ENCODE results near the gene IMMP2L.

The IMMP2L gene

GRCh38 chr7:111357691-111358090 is 204.6 kb downstream of the IMMP2L start:
- TF ChIP-seq EZH2 (IDR thresholded peaks at IDR 0.05; ENCODE audit: borderline replicate concordance, low read depth, low read length, severe bottlenecking) (no peak), CTCF (IDR thresholded peaks at IDR 0.05; ENCODE audit: borderline replicate concordance, extremely low read depth, low read length, poor library complexity, severe bottlenecking) (no peak)
- Histone ChIP-seq H3K27ac (ENCODE audit: low read length) (no peak overlapping the region), H3K79me2 (ENCODE audit: insufficient read depth, low read length) (no peaks in the 10 kb centered on the region), H3K4me2 (ENCODE audit: insufficient read depth, low read length) (no peak overlapping the region), H3K9me3 (ENCODE audit: insufficient read depth, low read length, severe bottlenecking) (no peaks in the 10 kb centered on the region), H3K9ac (ENCODE audit: low read depth, low read length) (no peak overlapping the region), H2AFZ (ENCODE audit: low read depth, low read length) (no peak overlapping the region), H3K27me3 (ENCODE audit: insufficient read depth, low read length, poor library complexity) (no peaks in the 10 kb centered on the region), H3K36me3 (ENCODE audit: insufficient read depth, low read length) (no peaks in the 10 kb centered on the region), H3K4me3 (ENCODE audit: low read depth in 1 of 2, low read length in 2 of 2) (no peak overlapping the region), H3K4me1 (ENCODE audit: insufficient read depth, low read length) (no peaks in the 10 kb centered on the region), H4K20me1 (ENCODE audit: insufficient read depth, low read length) (no peaks in the 10 kb centered on the region)
- DNase-seq (no peak), ATAC-seq (ENCODE audit: insufficient read depth, low read depth) (peak; percentile 48; the same call in 2 of the 3 replicates)

- no peak overlapping the region for H3K9ac ChIP-seq (ENCODE audit: low read depth, low read length)
- no peaks in the 10 kb centered on the region for H3K9me3 ChIP-seq (ENCODE audit: insufficient read depth, low read length, severe bottlenecking)
- H3K4me2 ChIP-seq (ENCODE audit: insufficient read depth, low read length) = no peak overlapping the region
- no peak for TF ChIP-seq CTCF (IDR thresholded peaks at IDR 0.05; ENCODE audit: borderline replicate concordance, extremely low read depth, low read length, poor library complexity, severe bottlenecking)
- TF ChIP-seq EZH2 (IDR thresholded peaks at IDR 0.05; ENCODE audit: borderline replicate concordance, low read depth, low read length, severe bottlenecking) = no peak
- no peaks in the 10 kb centered on the region for H4K20me1 ChIP-seq (ENCODE audit: insufficient read depth, low read length)
- H3K27ac ChIP-seq (ENCODE audit: low read length) = no peak overlapping the region
- DNase-seq (no peak), ATAC-seq (ENCODE audit: insufficient read depth, low read depth) (no peak)
- no peaks in the 10 kb centered on the region for H3K79me2 ChIP-seq (ENCODE audit: insufficient read depth, low read length)
- H3K4me1 ChIP-seq (ENCODE audit: insufficient read depth, low read length) = no peaks in the 10 kb centered on the region
- no peak overlapping the region for H3K4me3 ChIP-seq (ENCODE audit: low read depth in 1 of 2, low read length in 2 of 2)
- H2AFZ ChIP-seq (ENCODE audit: low read depth, low read length) = no peak overlapping the region
- no peaks in the 10 kb centered on the region for H3K27me3 ChIP-seq (ENCODE audit: insufficient read depth, low read length, poor library complexity)
- no peaks in the 10 kb centered on the region for H3K36me3 ChIP-seq (ENCODE audit: insufficient read depth, low read length)
Measured at GRCh38 chr7:111356941-111357340, 205.4 kb downstream of the IMMP2L start.

GRCh38 chr7:111352319-111352718 is 210.0 kb downstream of the IMMP2L start:
- no peak for DNase-seq
- H3K4me3 ChIP-seq (ENCODE audit: low read depth in 1 of 2, low read length in 2 of 2) = no peak overlapping the region
- no peak for TF ChIP-seq EZH2 (IDR thresholded peaks at IDR 0.05; ENCODE audit: borderline replicate concordance, low read depth, low read length, severe bottlenecking)
- no peak for TF ChIP-seq CTCF (IDR thresholded peaks at IDR 0.05; ENCODE audit: borderline replicate concordance, extremely low read depth, low read length, poor library complexity, severe bottlenecking)
- no peak overlapping the region for H3K9ac ChIP-seq (ENCODE audit: low read depth, low read length)
- H3K27me3 ChIP-seq (ENCODE audit: insufficient read depth, low read length, poor library complexity) = no peaks in the 10 kb centered on the region
- no peaks in the 10 kb centered on the region for H4K20me1 ChIP-seq (ENCODE audit: insufficient read depth, low read length)
- no peak overlapping the region for H3K27ac ChIP-seq (ENCODE audit: low read length)
- H2AFZ ChIP-seq (ENCODE audit: low read depth, low read length) = no peak overlapping the region
- no peaks in the 10 kb centered on the region for H3K9me3 ChIP-seq (ENCODE audit: insufficient read depth, low read length, severe bottlenecking)
- H3K79me2 ChIP-seq (ENCODE audit: insufficient read depth, low read length) = no peaks in the 10 kb centered on the region
- H3K4me1 ChIP-seq (ENCODE audit: insufficient read depth, low read length) = no peaks in the 10 kb centered on the region
- H3K36me3 ChIP-seq (ENCODE audit: insufficient read depth, low read length) = no peaks in the 10 kb centered on the region
- H3K4me2 ChIP-seq (ENCODE audit: insufficient read depth, low read length) = no peak overlapping the region
- no peak for ATAC-seq (ENCODE audit: insufficient read depth, low read depth)

- Histone ChIP-seq H2AFZ (ENCODE audit: low read depth, low read length) (no peak overlapping the region), H3K27ac (ENCODE audit: low read length) (no peak overlapping the region), H3K27me3 (ENCODE audit: insufficient read depth, low read length, poor library complexity) (no peaks in the 10 kb centered on the region), H3K79me2 (ENCODE audit: insufficient read depth, low read length) (no peaks in the 10 kb centered on the region), H3K9ac (ENCODE audit: low read depth, low read length) (no peak overlapping the region), H3K4me3 (ENCODE audit: low read depth in 1 of 2, low read length in 2 of 2) (no peak overlapping the region), H3K36me3 (ENCODE audit: insufficient read depth, low read length) (no peaks in the 10 kb centered on the region), H3K9me3 (ENCODE audit: insufficient read depth, low read length, severe bottlenecking) (peaks cover 21% of the 10 kb centered on the region), H3K4me1 (ENCODE audit: insufficient read depth, low read length) (no peaks in the 10 kb centered on the region), H3K4me2 (ENCODE audit: insufficient read depth, low read length) (no peak overlapping the region), H4K20me1 (ENCODE audit: insufficient read depth, low read length) (no peaks in the 10 kb centered on the region)
- DNase-seq = no peak
- TF ChIP-seq EZH2 (IDR thresholded peaks at IDR 0.05; ENCODE audit: borderline replicate concordance, low read depth, low read length, severe bottlenecking) = no peak
- TF ChIP-seq CTCF (IDR thresholded peaks at IDR 0.05; ENCODE audit: borderline replicate concordance, extremely low read depth, low read length, poor library complexity, severe bottlenecking) = no peak
- ATAC-seq (ENCODE audit: insufficient read depth, low read depth) = no peak
Measured at GRCh38 chr7:111346219-111346618, 216.1 kb downstream of the IMMP2L start.
